HEK293T (cell line): ENCODE results near the gene TIMMDC1.
"Not testable (repeated sequence)": the region's sequence is repeated elsewhere in the genome, so short reads cannot be mapped to it uniquely, and the experiment has no call there.

Experiments used
- CTCF ChIA-PET: fragments of 350-600 bp; formaldehyde crosslinking; extraction: SDS; loops from one replicate; lab custom pipeline; 2021; ENCODE audit warnings: antibody characterized with exemption, inconsistent platforms; lab: Yijun Ruan, JAX
- POLR2A ChIA-PET: fragments of 350-600 bp; formaldehyde crosslinking; extraction: SDS; loops from one replicate; lab custom pipeline; 2020; ENCODE audit warnings: antibody characterized with exemption, inconsistent platforms; lab: Yijun Ruan, JAX
- DNase-seq: peaks from one replicate; pipeline ENCODE4 v3.0.0; 2012; ENCODE audit warnings: mixed read lengths; ENCODE audit errors: extremely low spot score
- ARNT ChIP-seq: fragments of 450-650 bp; IDR thresholded peaks from 2 replicates; pipeline ENCODE4 v1.6.1; 2017; ENCODE audit warnings: mild to moderate bottlenecking
- BHLHE40 ChIP-seq: fragments of 450-650 bp; IDR thresholded peaks from 2 replicates; pipeline ENCODE4 v1.6.1; 2016; ENCODE audit warnings: mild to moderate bottlenecking, moderate library complexity, borderline replicate concordance
- CTBP1 ChIP-seq: fragments of 450-650 bp; IDR thresholded peaks from 2 replicates; pipeline ENCODE4 v1.6.1; 2016; ENCODE audit warnings: borderline replicate concordance
- ELF4 ChIP-seq: fragments of 450-650 bp; IDR thresholded peaks from 2 replicates; pipeline ENCODE4 v1.6.1; 2017; ENCODE audit warnings: antibody characterized with exemption
- FOXA1 ChIP-seq: fragments of 450-650 bp; IDR thresholded peaks from 2 replicates; pipeline ENCODE4 v1.6.1; 2016; ENCODE audit warnings: mild to moderate bottlenecking
- FOXK2 ChIP-seq: fragments of 450-650 bp; IDR thresholded peaks from 2 replicates; pipeline ENCODE4 v1.6.1; 2016; ENCODE audit warnings: mild to moderate bottlenecking
- FOXM1 ChIP-seq: fragments of 450-650 bp; IDR thresholded peaks from 2 replicates; pipeline ENCODE4 v1.6.1; 2017; ENCODE audit warnings: mild to moderate bottlenecking, borderline replicate concordance
- HDGF ChIP-seq: fragments of 450-650 bp; IDR thresholded peaks from 2 replicates; pipeline ENCODE4 v1.6.1; 2017; ENCODE audit warnings: antibody characterized with exemption, borderline replicate concordance
- L3MBTL2 ChIP-seq: fragments of 450-650 bp; conservative IDR thresholded peaks from 2 replicates; pipeline ENCODE4 v1.6.1; 2016; ENCODE audit warnings: mild to moderate bottlenecking
- LEF1 ChIP-seq: fragments of 450-650 bp; IDR thresholded peaks from 2 replicates; pipeline ENCODE4 v1.6.1; 2017; ENCODE audit warnings: mild to moderate bottlenecking, borderline replicate concordance
- NFRKB ChIP-seq: fragments of 450-650 bp; IDR thresholded peaks from 2 replicates; pipeline ENCODE4 v1.6.1; 2016; ENCODE audit warnings: mild to moderate bottlenecking, moderate library complexity
- PKNOX1 ChIP-seq: fragments of 450-650 bp; IDR thresholded peaks from 2 replicates; pipeline ENCODE4 v1.6.1; 2016
- SP1 ChIP-seq: fragments of 450-650 bp; IDR thresholded peaks from 2 replicates; pipeline ENCODE4 v1.6.1; 2017
- SUZ12 ChIP-seq: fragments of 450-650 bp; IDR thresholded peaks from 2 replicates; pipeline ENCODE4 v1.6.1; 2016; ENCODE audit warnings: mild to moderate bottlenecking
- TARDBP ChIP-seq: fragments of 450-650 bp; IDR thresholded peaks from 2 replicates; pipeline ENCODE4 v1.6.1; 2016
- ZNF384 ChIP-seq: fragments of 450-650 bp; IDR thresholded peaks from 2 replicates; pipeline ENCODE4 v1.6.1; 2016

TIMMDC1 gene

GRCh38 chr3:119541547-119541946 lies 43.2 kb downstream of the TIMMDC1 start:
- POLR2A ChIA-PET = no interaction called here
- DNase-seq = no peak
- CTCF ChIA-PET = no interaction called here
- TF ChIP-seq NFRKB = no peak
- TF ChIP-seq BHLHE40 = no peak
- no peak for TF ChIP-seq TARDBP

GRCh38 chr3:119542168-119542767 lies 43.9 kb downstream of the TIMMDC1 start:
- TF ChIP-seq ELF4 (no peak), SUZ12 (no peak), PKNOX1 (no peak), CTBP1 (no peak), ZNF384 (no peak), BHLHE40 (no peak), SP1 (no peak), FOXK2 (no peak)
- POLR2A ChIA-PET = no interaction called here
- CTCF ChIA-PET = no interaction called here
- no peak for DNase-seq

- ChIA-PET POLR2A (no interaction called here), CTCF (no interaction called here)
- DNase-seq = no peak
- TF ChIP-seq ZNF384 (no peak), LEF1 (no peak), HDGF (no peak), ELF4 (no peak), TARDBP (no peak), L3MBTL2 (no peak)
Observed at GRCh38 chr3:119543147-119543546, 44.8 kb downstream of the TIMMDC1 start.

- no peak for DNase-seq
- TF ChIP-seq FOXA1 = no peak
- no peak for TF ChIP-seq HDGF
- no peak for TF ChIP-seq SUZ12
- no peak for TF ChIP-seq FOXM1
- TF ChIP-seq TARDBP = no peak
- ChIA-PET CTCF (no interaction called here), POLR2A (no interaction called here)
Observed at GRCh38 chr3:119547227-119547626, 48.9 kb downstream of the TIMMDC1 start.

DNA sequence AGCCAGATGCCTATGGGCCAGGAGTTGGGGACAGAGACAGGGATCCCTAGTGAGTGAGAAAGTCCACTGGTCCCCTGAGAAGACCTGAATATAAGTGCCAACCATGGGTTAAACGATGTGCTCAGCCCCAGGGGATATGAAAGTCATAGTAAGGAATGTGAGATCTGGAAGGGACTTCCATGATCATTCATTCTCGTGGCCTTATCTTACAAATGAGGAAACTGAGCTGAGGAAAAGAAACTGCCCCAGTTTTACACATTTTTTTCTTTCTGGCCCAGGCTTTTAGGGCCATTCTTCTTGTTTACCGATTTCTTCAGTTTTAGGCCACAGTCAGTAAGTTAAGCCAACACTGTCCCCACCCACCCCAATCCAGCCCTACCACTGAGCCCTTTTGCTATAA lies 50.0 kb downstream of the TIMMDC1 start:
- DNase-seq = no peak
- ChIA-PET CTCF (no interaction called here), POLR2A (no interaction called here)
- TF ChIP-seq NFRKB (no peak), CTBP1 (no peak), L3MBTL2 (no peak), ZNF384 (no peak)

- no peak for DNase-seq
- ChIA-PET POLR2A (no interaction called here), CTCF (no interaction called here)
- TF ChIP-seq SP1 (no peak), FOXK2 (no peak), ELF4 (no peak), HDGF (no peak), LEF1 (no peak), ZNF384 (no peak), NFRKB (no peak), BHLHE40 (no peak), SUZ12 (no peak), L3MBTL2 (no peak), PKNOX1 (no peak), FOXA1 (no peak), TARDBP (no peak), FOXM1 (no peak)
Observed at GRCh38 chr3:119550192-119550910, 52.0 kb downstream of the TIMMDC1 start.

- POLR2A ChIA-PET = no interaction called here
- TF ChIP-seq NFRKB = no peak
- TF ChIP-seq ELF4 = no peak
- no peak for TF ChIP-seq LEF1
- no peak for TF ChIP-seq FOXA1
- no peak for TF ChIP-seq HDGF
- no peak for TF ChIP-seq CTBP1
- no peak for TF ChIP-seq SUZ12
- no peak for TF ChIP-seq L3MBTL2
- no peak for TF ChIP-seq BHLHE40
- TF ChIP-seq PKNOX1 = no peak
- TF ChIP-seq ZNF384 = no peak
- TF ChIP-seq FOXM1 = no peak
- no peak for TF ChIP-seq ARNT
- TF ChIP-seq SP1 = no peak
- TF ChIP-seq FOXK2 = no peak
- no peak for TF ChIP-seq TARDBP
- CTCF ChIA-PET = no interaction called here
- no peak for DNase-seq
Observed at GRCh38 chr3:119551598-119551997, 53.3 kb downstream of the TIMMDC1 start.

DNA sequence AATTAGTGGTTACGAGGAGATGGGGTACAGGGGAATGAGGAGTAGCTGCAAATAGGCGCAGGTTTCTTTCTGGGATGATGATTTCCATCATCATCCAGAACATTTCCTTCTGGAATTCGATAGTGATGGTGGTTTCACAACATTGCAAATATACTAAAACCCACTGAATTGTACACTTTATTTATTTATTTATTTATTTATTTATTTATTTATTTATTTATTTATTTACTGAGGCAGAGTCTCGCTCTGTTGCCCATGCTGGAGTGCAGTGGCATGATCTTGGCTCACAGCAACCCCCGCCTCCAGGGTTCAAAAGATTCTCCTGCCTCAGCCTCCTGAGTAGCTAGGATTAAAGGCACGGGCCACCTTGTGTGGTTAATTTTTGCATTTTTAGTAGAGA lies 54.6 kb downstream of the TIMMDC1 start:
- POLR2A ChIA-PET, DNase-seq, CTCF ChIA-PET: not testable (repeated sequence)
